ENCODE measurements around the gene RRAD.

Gene RRAD

GRCh38 chr16:66899945-66900710, 25.2 kb downstream of the RRAD start (continued):
- peak; percentile 29; the same call in 1 of the 2 replicates for TF ChIP-seq ZNF24 (tag by site-specific recombination; IDR thresholded peaks at IDR 0.05)
- TF ChIP-seq ZNF211 (tag by site-specific recombination; IDR thresholded peaks at IDR 0.05; ENCODE audit: low read depth) = no peak
- no peak for TF ChIP-seq ZNF146 (tag by site-specific recombination; IDR thresholded peaks at IDR 0.05)
- TF ChIP-seq WT1 (tag by site-specific recombination; IDR thresholded peaks at IDR 0.05) = no peak
- no peak; the same call in 1 of the 2 replicates for TF ChIP-seq MZF1 (tag by site-specific recombination; IDR thresholded peaks at IDR 0.05; ENCODE audit: borderline replicate concordance)
- TF ChIP-seq ZNF239 (tag by site-specific recombination; IDR thresholded peaks at IDR 0.05) = no peak
- TF ChIP-seq ZNF184 (tag by site-specific recombination; IDR thresholded peaks at IDR 0.05) = no peak; the same call in none of the 2 replicates
- TF ChIP-seq ZNF133 (tag by site-specific recombination; IDR thresholded peaks at IDR 0.05) = no peak
- no peak for TF ChIP-seq ZNF585B (tag by site-specific recombination; IDR thresholded peaks at IDR 0.05)
- TF ChIP-seq OSR2 (tag by site-specific recombination; IDR thresholded peaks at IDR 0.05) = peak; percentile 64
- TF ChIP-seq ZNF701 (tag by site-specific recombination; IDR thresholded peaks at IDR 0.05) = no peak
- TF ChIP-seq, protein P1, sequence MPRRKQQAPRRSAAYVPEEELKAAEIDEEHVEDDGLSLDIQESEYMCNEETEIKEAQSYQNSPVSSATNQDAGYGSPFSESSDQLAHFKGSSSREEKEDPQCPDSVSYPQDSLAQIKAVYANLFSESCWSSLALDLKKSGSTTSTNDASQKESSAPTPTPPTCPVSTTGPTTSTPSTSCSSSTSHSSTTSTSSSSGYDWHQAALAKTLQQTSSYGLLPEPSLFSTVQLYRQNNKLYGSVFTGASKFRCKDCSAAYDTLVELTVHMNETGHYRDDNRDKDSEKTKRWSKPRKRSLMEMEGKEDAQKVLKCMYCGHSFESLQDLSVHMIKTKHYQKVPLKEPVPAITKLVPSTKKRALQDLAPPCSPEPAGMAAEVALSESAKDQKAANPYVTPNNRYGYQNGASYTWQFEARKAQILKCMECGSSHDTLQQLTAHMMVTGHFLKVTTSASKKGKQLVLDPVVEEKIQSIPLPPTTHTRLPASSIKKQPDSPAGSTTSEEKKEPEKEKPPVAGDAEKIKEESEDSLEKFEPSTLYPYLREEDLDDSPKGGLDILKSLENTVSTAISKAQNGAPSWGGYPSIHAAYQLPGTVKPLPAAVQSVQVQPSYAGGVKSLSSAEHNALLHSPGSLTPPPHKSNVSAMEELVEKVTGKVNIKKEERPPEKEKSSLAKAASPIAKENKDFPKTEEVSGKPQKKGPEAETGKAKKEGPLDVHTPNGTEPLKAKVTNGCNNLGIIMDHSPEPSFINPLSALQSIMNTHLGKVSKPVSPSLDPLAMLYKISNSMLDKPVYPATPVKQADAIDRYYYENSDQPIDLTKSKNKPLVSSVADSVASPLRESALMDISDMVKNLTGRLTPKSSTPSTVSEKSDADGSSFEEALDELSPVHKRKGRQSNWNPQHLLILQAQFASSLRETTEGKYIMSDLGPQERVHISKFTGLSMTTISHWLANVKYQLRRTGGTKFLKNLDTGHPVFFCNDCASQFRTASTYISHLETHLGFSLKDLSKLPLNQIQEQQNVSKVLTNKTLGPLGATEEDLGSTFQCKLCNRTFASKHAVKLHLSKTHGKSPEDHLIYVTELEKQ (tag by site-specific recombination; IDR thresholded peaks at IDR 0.05; ENCODE audit: borderline replicate concordance) = 0 out of 2 replicates have a peak, but pooled peaks have one; percentile 10
- no peak for TF ChIP-seq SP3 (tag by site-specific recombination; IDR thresholded peaks at IDR 0.05)
- TF ChIP-seq HOXC10 (CRISPR knock-in tag; IDR thresholded peaks at IDR 0.05) = no peak
- TF ChIP-seq, protein P2, sequence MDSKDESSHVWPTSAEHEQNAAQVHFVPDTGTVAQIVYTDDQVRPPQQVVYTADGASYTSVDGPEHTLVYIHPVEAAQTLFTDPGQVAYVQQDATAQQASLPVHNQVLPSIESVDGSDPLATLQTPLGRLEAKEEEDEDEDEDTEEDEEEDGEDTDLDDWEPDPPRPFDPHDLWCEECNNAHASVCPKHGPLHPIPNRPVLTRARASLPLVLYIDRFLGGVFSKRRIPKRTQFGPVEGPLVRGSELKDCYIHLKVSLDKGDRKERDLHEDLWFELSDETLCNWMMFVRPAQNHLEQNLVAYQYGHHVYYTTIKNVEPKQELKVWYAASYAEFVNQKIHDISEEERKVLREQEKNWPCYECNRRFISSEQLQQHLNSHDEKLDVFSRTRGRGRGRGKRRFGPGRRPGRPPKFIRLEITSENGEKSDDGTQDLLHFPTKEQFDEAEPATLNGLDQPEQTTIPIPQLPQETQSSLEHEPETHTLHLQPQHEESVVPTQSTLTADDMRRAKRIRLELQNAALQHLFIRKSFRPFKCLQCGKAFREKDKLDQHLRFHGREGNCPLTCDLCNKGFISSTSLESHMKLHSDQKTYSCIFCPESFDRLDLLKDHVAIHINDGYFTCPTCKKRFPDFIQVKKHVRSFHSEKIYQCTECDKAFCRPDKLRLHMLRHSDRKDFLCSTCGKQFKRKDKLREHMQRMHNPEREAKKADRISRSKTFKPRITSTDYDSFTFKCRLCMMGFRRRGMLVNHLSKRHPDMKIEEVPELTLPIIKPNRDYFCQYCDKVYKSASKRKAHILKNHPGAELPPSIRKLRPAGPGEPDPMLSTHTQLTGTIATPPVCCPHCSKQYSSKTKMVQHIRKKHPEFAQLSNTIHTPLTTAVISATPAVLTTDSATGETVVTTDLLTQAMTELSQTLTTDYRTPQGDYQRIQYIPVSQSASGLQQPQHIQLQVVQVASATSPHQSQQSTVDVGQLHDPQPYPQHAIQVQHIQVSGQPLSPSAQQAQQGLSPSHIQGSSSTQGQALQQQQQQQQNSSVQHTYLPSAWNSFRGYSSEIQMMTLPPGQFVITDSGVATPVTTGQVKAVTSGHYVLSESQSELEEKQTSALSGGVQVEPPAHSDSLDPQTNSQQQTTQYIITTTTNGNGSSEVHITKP (tag by site-specific recombination; IDR thresholded peaks at IDR 0.05) = peak; percentile 78
- TF ChIP-seq, protein P3, sequence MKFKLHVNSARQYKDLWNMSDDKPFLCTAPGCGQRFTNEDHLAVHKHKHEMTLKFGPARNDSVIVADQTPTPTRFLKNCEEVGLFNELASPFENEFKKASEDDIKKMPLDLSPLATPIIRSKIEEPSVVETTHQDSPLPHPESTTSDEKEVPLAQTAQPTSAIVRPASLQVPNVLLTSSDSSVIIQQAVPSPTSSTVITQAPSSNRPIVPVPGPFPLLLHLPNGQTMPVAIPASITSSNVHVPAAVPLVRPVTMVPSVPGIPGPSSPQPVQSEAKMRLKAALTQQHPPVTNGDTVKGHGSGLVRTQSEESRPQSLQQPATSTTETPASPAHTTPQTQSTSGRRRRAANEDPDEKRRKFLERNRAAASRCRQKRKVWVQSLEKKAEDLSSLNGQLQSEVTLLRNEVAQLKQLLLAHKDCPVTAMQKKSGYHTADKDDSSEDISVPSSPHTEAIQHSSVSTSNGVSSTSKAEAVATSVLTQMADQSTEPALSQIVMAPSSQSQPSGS (tag by site-specific recombination; IDR thresholded peaks at IDR 0.05; ENCODE audit: low read depth) = peak; percentile 78
- no peak for TF ChIP-seq ZNF37A (tag by site-specific recombination; IDR thresholded peaks at IDR 0.05)
- no peak for TF ChIP-seq ZNF221 (tag by site-specific recombination; IDR thresholded peaks at IDR 0.05; ENCODE audit: borderline replicate concordance)
- TF ChIP-seq ZNF121 (tag by site-specific recombination; IDR thresholded peaks at IDR 0.05) = no peak
- TF ChIP-seq ZNF664 (tag by site-specific recombination; IDR thresholded peaks at IDR 0.05) = no peak
- no peak for TF ChIP-seq ZNF76 (tag by site-specific recombination; IDR thresholded peaks at IDR 0.05; ENCODE audit: borderline replicate concordance, low read depth)
- no peak for TF ChIP-seq ZNF777 (tag by site-specific recombination; IDR thresholded peaks at IDR 0.05; ENCODE audit: borderline replicate concordance)
- no peak for TF ChIP-seq ZNF433 (tag by site-specific recombination; IDR thresholded peaks at IDR 0.05; ENCODE audit: low read depth)
- TF ChIP-seq, protein P4, sequence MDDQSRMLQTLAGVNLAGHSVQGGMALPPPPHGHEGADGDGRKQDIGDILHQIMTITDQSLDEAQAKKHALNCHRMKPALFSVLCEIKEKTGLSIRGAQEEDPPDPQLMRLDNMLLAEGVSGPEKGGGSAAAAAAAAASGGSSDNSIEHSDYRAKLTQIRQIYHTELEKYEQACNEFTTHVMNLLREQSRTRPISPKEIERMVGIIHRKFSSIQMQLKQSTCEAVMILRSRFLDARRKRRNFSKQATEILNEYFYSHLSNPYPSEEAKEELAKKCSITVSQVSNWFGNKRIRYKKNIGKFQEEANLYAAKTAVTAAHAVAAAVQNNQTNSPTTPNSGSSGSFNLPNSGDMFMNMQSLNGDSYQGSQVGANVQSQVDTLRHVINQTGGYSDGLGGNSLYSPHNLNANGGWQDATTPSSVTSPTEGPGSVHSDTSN (CRISPR knock-in tag; IDR thresholded peaks at IDR 0.05) = no peak
- TF ChIP-seq ZNF707 (tag by site-specific recombination; IDR thresholded peaks at IDR 0.05) = no peak
- no peak for TF ChIP-seq HOXA7 (CRISPR knock-in tag; IDR thresholded peaks at IDR 0.05; ENCODE audit: borderline replicate concordance)
- no peak for TF ChIP-seq ZNF501 (tag by site-specific recombination; IDR thresholded peaks at IDR 0.05)
- no peak for TF ChIP-seq ZNF114 (tag by site-specific recombination; IDR thresholded peaks at IDR 0.05)
- TF ChIP-seq ZNF654 (tag by site-specific recombination; IDR thresholded peaks at IDR 0.05; ENCODE audit: low read depth) = no peak
- TF ChIP-seq ZNF571 (tag by site-specific recombination; IDR thresholded peaks at IDR 0.05) = no peak
- no peak for TF ChIP-seq GLIS2 (tag by site-specific recombination; IDR thresholded peaks at IDR 0.05)
- TF ChIP-seq, protein P5, sequence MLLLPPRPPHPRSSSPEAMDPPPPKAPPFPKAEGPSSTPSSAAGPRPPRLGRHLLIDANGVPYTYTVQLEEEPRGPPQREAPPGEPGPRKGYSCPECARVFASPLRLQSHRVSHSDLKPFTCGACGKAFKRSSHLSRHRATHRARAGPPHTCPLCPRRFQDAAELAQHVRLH (tag by site-specific recombination; IDR thresholded peaks at IDR 0.05) = peak; percentile 51; the same call in 1 of the 2 replicates

All from HEK293 (cell line).